ACC112 (cell line): ENCODE data around the gene RERG.

Experiments
- H2AFZ ChIP-seq: fragments of 200-600 bp; sonication (generic); one replicate; pipeline ENCODE4 v1.6.0; 2017; ENCODE audit warnings: antibody characterized with exemption, low read length; ENCODE audit not compliant: unreplicated experiment
- H3K27ac ChIP-seq: fragments of 200-600 bp; sonication (generic); 2 replicates; pipeline ENCODE4 v1.5.1; 2014; ENCODE audit warnings: low read depth, mild to moderate bottlenecking, antibody characterized with exemption, low read length, moderate library complexity
- H3K27me3 ChIP-seq: fragments of 200-600 bp; sonication (generic); 2 replicates; pipeline ENCODE4 v1.6.1; 2014; ENCODE audit warnings: mild to moderate bottlenecking, antibody characterized with exemption, low read length, moderate library complexity, mixed read lengths; ENCODE audit not compliant: insufficient read depth
- H3K36me3 ChIP-seq: fragments of 200-600 bp; sonication (generic); 2 replicates; pipeline ENCODE4 v1.6.1; 2016; ENCODE audit warnings: mild to moderate bottlenecking, antibody characterized with exemption, low read length, moderate library complexity, mixed read lengths; ENCODE audit not compliant: insufficient read depth
- H3K4me1 ChIP-seq: fragments of 200-600 bp; sonication (generic); one replicate; pipeline ENCODE4 v1.6.1; 2016; ENCODE audit warnings: low read length, mixed read lengths; ENCODE audit not compliant: insufficient read depth, unreplicated experiment, control insufficient read depth
- H3K4me3 ChIP-seq: fragments of 200-600 bp; sonication (generic); 2 replicates; pipeline ENCODE4 v1.5.1; 2014; ENCODE audit warnings: mild to moderate bottlenecking, low read depth, low read length
- H3K79me2 ChIP-seq: fragments of 200-600 bp; sonication (generic); one replicate; pipeline ENCODE4 v1.6.0; 2016; ENCODE audit warnings: low read length; ENCODE audit not compliant: control insufficient read depth, unreplicated experiment, insufficient read depth

RERG gene

DNA sequence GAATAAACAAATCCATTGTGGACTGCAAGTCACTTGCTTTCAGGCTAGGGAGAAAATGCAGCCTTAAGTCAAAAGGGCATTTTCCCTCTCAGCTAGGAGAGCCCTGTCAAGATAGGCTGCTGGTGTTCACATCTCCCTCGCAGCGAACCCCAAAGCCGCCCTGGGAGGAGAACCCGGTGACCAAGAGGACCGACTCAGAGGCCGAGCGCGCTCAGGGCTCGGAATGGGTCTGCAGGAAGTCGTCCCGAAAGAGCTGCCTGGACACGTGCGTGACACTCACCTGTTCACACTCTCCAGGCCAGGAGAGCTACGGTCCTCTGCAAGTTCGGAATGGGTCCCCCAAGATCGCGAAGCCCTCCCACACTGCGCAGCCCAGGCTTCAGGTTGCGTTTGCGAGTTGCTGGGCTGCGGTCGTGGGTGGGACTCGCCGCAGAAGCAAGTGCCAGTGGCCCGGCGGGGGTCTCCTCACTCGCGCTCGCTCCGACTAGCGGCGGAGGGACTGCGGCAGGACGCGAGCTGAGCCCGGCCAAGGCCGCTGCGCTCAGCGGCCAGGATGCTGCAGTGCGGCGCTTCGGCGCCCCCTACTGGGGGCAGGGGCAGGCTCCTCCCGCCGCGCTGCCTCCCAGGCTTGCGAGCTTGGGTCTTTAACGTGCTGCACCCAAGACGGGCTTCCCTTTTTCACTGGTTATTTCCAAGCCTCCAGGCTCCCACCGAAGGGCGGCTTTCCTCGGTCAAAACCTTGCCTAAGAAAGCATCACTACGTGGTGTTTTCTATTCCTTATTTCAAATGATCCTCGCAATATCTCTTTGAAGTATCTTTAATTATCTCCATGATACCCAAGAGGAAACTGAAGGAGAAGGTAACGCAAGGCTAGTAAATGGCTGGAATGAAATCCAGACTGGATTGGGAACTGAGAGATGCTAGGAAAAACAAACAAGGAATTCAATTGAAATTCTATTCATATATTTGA, at the start of gene RERG:
Gene RERG, minus strand, starts transcription at position 503 of the 971 bp plus-strand sequence. CDS start 3,928 bp downstream, outside the sequence.
- no peaks in the 10 kb centered on the region for H3K36me3 ChIP-seq
- no peaks in the 10 kb centered on the region for H3K79me2 ChIP-seq
- H3K4me1 ChIP-seq = peaks cover 15% of the 10 kb centered on the region
- peak within 1 kb of the TSS; percentile 81 for H3K4me3 ChIP-seq
- no peaks in the 10 kb centered on the region for H3K27me3 ChIP-seq
- peak within 1 kb of the TSS; percentile 76 for H2AFZ ChIP-seq
- no peak within 1 kb of the TSS for H3K27ac ChIP-seq

DNA sequence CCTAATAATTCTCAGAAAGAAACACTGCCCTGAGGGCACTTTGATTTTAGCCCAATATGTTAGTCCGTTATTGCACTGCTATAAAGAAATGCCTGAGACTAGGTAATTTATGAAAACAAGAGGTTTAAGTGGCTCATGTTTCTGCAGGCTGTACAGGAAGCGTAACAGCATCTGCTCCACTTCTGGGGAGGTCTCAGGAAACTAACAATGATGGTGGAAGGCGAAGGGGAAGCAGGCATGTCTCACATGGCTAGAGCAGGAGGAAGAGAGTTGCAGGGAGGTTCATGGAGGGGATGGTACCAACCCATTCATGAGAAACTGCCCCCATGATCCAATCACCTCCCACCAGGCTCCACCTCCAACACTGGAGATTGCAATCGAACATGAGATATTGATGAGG, 49.4 kb upstream of the RERG start:
- Histone ChIP-seq H2AFZ (no peak overlapping the region), H3K27ac (no peak overlapping the region)

GRCh38 chr12:15268927-15269552, 47.8 kb upstream of the RERG start:
- Histone ChIP-seq H2AFZ (no peak overlapping the region), H3K36me3 (no peaks in the 10 kb centered on the region), H3K4me1 (peaks cover 6% of the 10 kb centered on the region), H3K4me3 (no peak overlapping the region), H3K79me2 (no peaks in the 10 kb centered on the region), H3K27ac (no peak overlapping the region), H3K27me3 (no peaks in the 10 kb centered on the region)

More for the DNA sequence above, 49.4 kb upstream of the RERG start:
- no peak overlapping the region for H3K4me3 ChIP-seq
- H3K79me2 ChIP-seq = no peaks in the 10 kb centered on the region
- H3K27me3 ChIP-seq = no peaks in the 10 kb centered on the region
- peaks cover 21% of the 10 kb centered on the region for H3K4me1 ChIP-seq
- H3K36me3 ChIP-seq = no peaks in the 10 kb centered on the region

- Histone ChIP-seq H3K27me3 (no peaks in the 10 kb centered on the region), H3K27ac (peak overlapping the region; percentile 26; the same call in 1 of the 2 replicates), H3K36me3 (no peaks in the 10 kb centered on the region), H3K4me3 (no peak overlapping the region), H3K79me2 (no peaks in the 10 kb centered on the region), H3K4me1 (no peaks in the 10 kb centered on the region), H2AFZ (no peak overlapping the region)
Observed at GRCh38 chr12:15268309-15268708, 47.1 kb upstream of the RERG start.

GRCh38 chr12:15265875-15266274, 44.7 kb upstream of the RERG start:
- Histone ChIP-seq H3K79me2 (no peaks in the 10 kb centered on the region), H3K27ac (no peak overlapping the region), H3K4me3 (no peak overlapping the region), H3K36me3 (no peaks in the 10 kb centered on the region), H3K27me3 (no peaks in the 10 kb centered on the region), H3K4me1 (no peaks in the 10 kb centered on the region), H2AFZ (no peak overlapping the region)

DNA sequence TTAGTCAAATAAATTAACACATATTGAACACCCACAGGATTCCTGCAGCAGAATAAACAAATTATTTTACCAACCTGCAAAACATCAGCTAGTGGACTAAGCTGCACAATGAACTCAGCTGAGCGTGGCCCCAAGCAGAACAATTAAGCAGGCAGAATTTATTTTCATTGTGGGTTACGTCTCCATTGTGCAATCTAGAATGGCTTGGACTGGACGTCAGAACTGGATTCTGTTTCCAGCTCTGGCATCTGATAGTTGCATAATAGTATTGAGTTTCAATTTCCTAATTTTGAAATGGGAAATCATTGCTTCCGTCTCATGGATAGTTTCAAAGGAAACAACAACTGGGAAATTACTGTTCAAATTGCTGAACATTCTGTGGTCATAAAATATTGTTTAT, 35.5 kb upstream of the RERG start:
- Histone ChIP-seq H3K27ac (peak overlapping the region; percentile 90), H3K27me3 (no peaks in the 10 kb centered on the region), H3K36me3 (no peaks in the 10 kb centered on the region), H3K4me3 (peak overlapping the region; percentile 26; the same call in 1 of the 2 replicates), H3K4me1 (peaks cover 17% of the 10 kb centered on the region), H2AFZ (peak overlapping the region; percentile 64), H3K79me2 (no peaks in the 10 kb centered on the region)

DNA sequence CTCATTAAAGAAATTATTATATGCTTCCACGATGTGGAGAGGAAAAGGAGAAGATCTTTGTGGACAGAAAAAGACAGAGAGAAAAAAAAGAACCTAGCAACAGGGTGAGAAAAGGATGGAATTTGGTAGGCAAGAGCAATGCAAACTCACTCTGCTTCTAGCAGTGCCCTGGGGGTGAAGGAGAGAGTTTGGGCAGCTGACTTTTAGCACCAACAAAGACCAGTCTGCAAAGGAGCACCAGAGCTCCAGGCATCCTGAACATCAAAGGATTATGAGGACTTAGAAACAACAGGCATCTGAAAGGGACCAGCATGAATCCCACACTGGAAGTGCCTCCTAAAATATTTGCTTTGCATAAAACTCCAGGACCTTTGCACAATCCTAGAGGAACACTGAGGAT, 32.8 kb upstream of the RERG start:
- no peaks in the 10 kb centered on the region for H3K36me3 ChIP-seq
- peaks cover 17% of the 10 kb centered on the region for H3K4me1 ChIP-seq
- H3K27me3 ChIP-seq = no peaks in the 10 kb centered on the region
- H3K4me3 ChIP-seq = no peak overlapping the region
- no peak overlapping the region for H3K27ac ChIP-seq
- no peak overlapping the region for H2AFZ ChIP-seq
- H3K79me2 ChIP-seq = no peaks in the 10 kb centered on the region

DNA sequence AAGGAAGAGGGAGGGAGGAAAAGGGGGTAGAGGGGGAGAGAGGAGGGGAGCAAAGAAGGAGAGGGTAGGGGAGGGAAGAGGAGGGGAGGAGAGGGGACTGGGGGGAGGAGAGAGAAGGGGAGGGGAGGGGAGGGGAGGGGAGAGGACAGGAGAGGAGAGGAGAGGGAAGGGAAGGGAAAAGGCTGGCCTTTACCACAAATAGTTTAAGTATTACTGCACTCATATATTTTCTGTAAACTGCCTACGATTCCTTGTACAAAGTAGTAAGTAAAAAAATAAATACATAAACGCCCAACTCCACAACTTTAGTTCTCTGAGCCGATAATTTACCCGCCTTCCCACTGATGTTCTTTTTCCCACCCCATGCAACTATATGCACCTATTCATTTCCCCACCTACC, 23.7 kb upstream of the RERG start:
- Histone ChIP-seq H3K36me3 (no peaks in the 10 kb centered on the region), H3K27ac (no peak overlapping the region), H2AFZ (no peak overlapping the region), H3K27me3 (no peaks in the 10 kb centered on the region), H3K4me3 (no peak overlapping the region), H3K4me1 (no peaks in the 10 kb centered on the region), H3K79me2 (no peaks in the 10 kb centered on the region)

DNA sequence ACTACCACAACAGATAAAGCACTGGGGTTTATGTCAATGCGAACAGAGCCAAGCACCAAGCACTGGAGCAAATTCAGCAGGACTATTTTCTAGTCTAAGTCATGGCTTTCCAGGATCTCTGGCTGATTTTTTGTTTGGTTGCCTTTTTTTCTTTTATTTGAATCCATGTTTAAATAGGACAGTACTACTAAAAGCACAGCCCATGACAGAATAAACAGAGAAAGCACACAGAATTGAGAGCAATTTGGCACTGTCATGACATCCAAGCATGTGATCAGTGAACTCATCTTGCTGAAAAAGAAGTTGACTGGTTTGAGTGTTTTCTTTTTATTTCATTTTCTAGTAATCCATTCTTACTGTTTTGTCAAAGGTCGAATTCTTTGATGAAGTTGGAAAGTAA, 23.1 kb upstream of the RERG start:
- H3K27ac ChIP-seq = no peak overlapping the region

DNA sequence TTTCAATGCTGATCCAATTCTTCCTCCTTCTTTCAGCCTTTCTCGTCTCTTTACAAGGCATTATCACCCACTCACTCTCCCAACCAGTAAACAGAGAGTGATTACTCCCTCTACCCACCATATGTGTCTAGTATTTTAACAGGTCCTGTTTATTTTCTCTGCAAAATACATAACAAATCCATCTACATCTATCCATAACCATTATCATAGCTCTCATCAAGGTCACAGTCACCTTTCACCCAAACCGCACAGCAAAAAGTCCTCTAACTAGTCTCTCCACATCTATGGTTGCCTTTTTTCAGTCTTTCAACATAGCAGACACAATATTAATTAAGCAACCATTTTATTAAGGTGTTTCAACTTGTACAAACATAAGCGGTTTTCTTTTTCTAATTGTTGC, 21.9 kb upstream of the RERG start:
- H3K79me2 ChIP-seq = no peaks in the 10 kb centered on the region
- no peaks in the 10 kb centered on the region for H3K4me1 ChIP-seq
- no peaks in the 10 kb centered on the region for H3K27me3 ChIP-seq
- no peak overlapping the region for H3K27ac ChIP-seq
- H3K4me3 ChIP-seq = no peak overlapping the region
- H3K36me3 ChIP-seq = no peaks in the 10 kb centered on the region
- no peak overlapping the region for H2AFZ ChIP-seq

More for the DNA sequence above, 23.1 kb upstream of the RERG start:
- no peaks in the 10 kb centered on the region for H3K36me3 ChIP-seq
- no peaks in the 10 kb centered on the region for H3K4me1 ChIP-seq
- no peak overlapping the region for H2AFZ ChIP-seq
- H3K4me3 ChIP-seq = no peak overlapping the region
- no peaks in the 10 kb centered on the region for H3K79me2 ChIP-seq
- no peaks in the 10 kb centered on the region for H3K27me3 ChIP-seq
